Fibroblast of skin of left quadriceps (primary cell): ENCODE measurements around the gene FSTL4.
"Not testable (repeated sequence)": the region's sequence is repeated elsewhere in the genome, so short reads cannot be mapped to it uniquely, and the experiment has no call there.

Source experiments
- DNase-seq, 2 experiments: peaks; one replicate each; pipeline ENCODE4 v3.0.0-alpha.2; 2013; ENCODE audit warnings: low read depth in 2 of 2

The FSTL4 gene

GRCh38 chr5:133456933-133457402, 155.4 kb downstream of the FSTL4 start:
- peak; percentile 21 to 25 for DNase-seq

GRCh38 chr5:133455676-133456075, 156.7 kb downstream of the FSTL4 start:
- no peak for DNase-seq

- DNase-seq = no peak
Observed at GRCh38 chr5:133454442-133454841, 157.9 kb downstream of the FSTL4 start.

GRCh38 chr5:133453831-133454230, 158.5 kb downstream of the FSTL4 start:
- no peak for DNase-seq

GRCh38 chr5:133453084-133453780, 159.1 kb downstream of the FSTL4 start:
- no peak for DNase-seq

GRCh38 chr5:133451926-133452325, 160.4 kb downstream of the FSTL4 start:
- no peak for DNase-seq

- DNase-seq = no peak
Observed at GRCh38 chr5:133450286-133450685, 162.1 kb downstream of the FSTL4 start.

GRCh38 chr5:133449181-133449580, 163.2 kb downstream of the FSTL4 start:
- DNase-seq = no peak

GRCh38 chr5:133446440-133446839, 165.9 kb downstream of the FSTL4 start:
- DNase-seq = no peak

- no peak for DNase-seq
Observed at GRCh38 chr5:133445744-133446143, 166.6 kb downstream of the FSTL4 start.

- not testable (repeated sequence) for DNase-seq
Observed at GRCh38 chr5:133445204-133445603, 167.1 kb downstream of the FSTL4 start.

GRCh38 chr5:133444711-133445110, 167.6 kb downstream of the FSTL4 start:
- no peak for DNase-seq

GRCh38 chr5:133441166-133441815, 171.1 kb downstream of the FSTL4 start:
- DNase-seq = no peak

- DNase-seq = no peak
Observed at GRCh38 chr5:133440467-133441115, 171.8 kb downstream of the FSTL4 start.

GRCh38 chr5:133439859-133440258, 172.5 kb downstream of the FSTL4 start:
- no peak for DNase-seq

- DNase-seq = no peak
Observed at GRCh38 chr5:133438487-133438886, 173.9 kb downstream of the FSTL4 start.

- DNase-seq = no peak
Observed at GRCh38 chr5:133434336-133434735, 178.0 kb downstream of the FSTL4 start.

- DNase-seq = no peak
Observed at GRCh38 chr5:133433641-133434040, 178.7 kb downstream of the FSTL4 start.

- no peak for DNase-seq
Observed at GRCh38 chr5:133432956-133433532, 179.3 kb downstream of the FSTL4 start.

- DNase-seq = no peak
Observed at GRCh38 chr5:133431326-133431865, 180.9 kb downstream of the FSTL4 start.

- DNase-seq = no peak
Observed at GRCh38 chr5:133430095-133430494, 182.2 kb downstream of the FSTL4 start.

GRCh38 chr5:133429046-133429445, 183.3 kb downstream of the FSTL4 start:
- DNase-seq = no peak
